Measurements from ENCODE around the gene SMC6. TPM values are rescaled to one million over a fixed set of nuclear protein-coding genes. Genes with fewer than 3 reads are reported as not detected.

SMC6 gene
- total and polyA plus RNA-seq, 12 donors = 4.2 to 18.6 (median 7.6) TPM

GRCh38 chr2:17636257-17636656, 117.4 kb downstream of the SMC6 start:
- Histone ChIP-seq H3K27me3 (no peaks in the 10 kb centered on the region), H3K4me1 (replicated peaks in 1 of 2) (no peaks in the 10 kb centered on the region), H3K9me3 (replicated peaks in 1 of 3) (no peaks in the 10 kb centered on the region), H3K36me3 (replicated peaks in 1 of 2) (no peaks in the 10 kb centered on the region), H3K27ac (no peak overlapping the region), H3K4me3 (no peak overlapping the region)
- TF ChIP-seq, protein P1, sequence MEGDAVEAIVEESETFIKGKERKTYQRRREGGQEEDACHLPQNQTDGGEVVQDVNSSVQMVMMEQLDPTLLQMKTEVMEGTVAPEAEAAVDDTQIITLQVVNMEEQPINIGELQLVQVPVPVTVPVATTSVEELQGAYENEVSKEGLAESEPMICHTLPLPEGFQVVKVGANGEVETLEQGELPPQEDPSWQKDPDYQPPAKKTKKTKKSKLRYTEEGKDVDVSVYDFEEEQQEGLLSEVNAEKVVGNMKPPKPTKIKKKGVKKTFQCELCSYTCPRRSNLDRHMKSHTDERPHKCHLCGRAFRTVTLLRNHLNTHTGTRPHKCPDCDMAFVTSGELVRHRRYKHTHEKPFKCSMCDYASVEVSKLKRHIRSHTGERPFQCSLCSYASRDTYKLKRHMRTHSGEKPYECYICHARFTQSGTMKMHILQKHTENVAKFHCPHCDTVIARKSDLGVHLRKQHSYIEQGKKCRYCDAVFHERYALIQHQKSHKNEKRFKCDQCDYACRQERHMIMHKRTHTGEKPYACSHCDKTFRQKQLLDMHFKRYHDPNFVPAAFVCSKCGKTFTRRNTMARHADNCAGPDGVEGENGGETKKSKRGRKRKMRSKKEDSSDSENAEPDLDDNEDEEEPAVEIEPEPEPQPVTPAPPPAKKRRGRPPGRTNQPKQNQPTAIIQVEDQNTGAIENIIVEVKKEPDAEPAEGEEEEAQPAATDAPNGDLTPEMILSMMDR (IDR thresholded peaks at IDR 0.05) = no peak
- TF ChIP-seq POLR2A (IDR thresholded peaks at IDR 0.05) = no peak
- intact Hi-C loops (cut with DNase I) = no loop called here
- DNase-seq = peak in 1 of 7 donors; percentile 14
- WGBS, 4 donors = 86 to 94% (median 93%) methylated on average over 2 to 3 of the region's 3 CpGs

GRCh38 chr2:17634997-17635396, 118.6 kb downstream of the SMC6 start:
- intact Hi-C loops (cut with DNase I) = no loop called here
- Histone ChIP-seq H3K27ac (no peak overlapping the region), H3K27me3 (no peaks in the 10 kb centered on the region), H3K9me3 (replicated peaks in 1 of 3) (no peaks in the 10 kb centered on the region), H3K4me1 (replicated peaks in 1 of 2) (no peaks in the 10 kb centered on the region), H3K4me3 (no peak overlapping the region), H3K36me3 (replicated peaks in 1 of 2) (no peaks in the 10 kb centered on the region)
- TF ChIP-seq, protein P1 (IDR thresholded peaks at IDR 0.05) = no peak
- no peak for TF ChIP-seq POLR2A (IDR thresholded peaks at IDR 0.05)
- peak in 2 of 7 donors; percentile 26 to 49 for DNase-seq
- 49 to 66% (median 62%) methylated on average over 4 of the region's 4 CpGs for WGBS, 4 donors

GRCh38 chr2:17630089-17630488, 123.5 kb downstream of the SMC6 start:
- 94 to 97% (median 96%) methylated on average over 4 of the region's 4 CpGs for WGBS, 4 donors
- DNase-seq = no peak
- Histone ChIP-seq H3K4me3 (no peak overlapping the region), H3K36me3 (replicated peaks in 1 of 2) (no peaks in the 10 kb centered on the region), H3K27me3 (no peaks in the 10 kb centered on the region), H3K9me3 (replicated peaks in 1 of 3) (no peaks in the 10 kb centered on the region), H3K27ac (no peak overlapping the region), H3K4me1 (replicated peaks in 1 of 2) (no peaks in the 10 kb centered on the region)
- intact Hi-C loops (cut with DNase I) = no loop called here
- TF ChIP-seq, protein P1 (IDR thresholded peaks at IDR 0.05) = no peak
- TF ChIP-seq POLR2A (IDR thresholded peaks at IDR 0.05) = no peak

DNA sequence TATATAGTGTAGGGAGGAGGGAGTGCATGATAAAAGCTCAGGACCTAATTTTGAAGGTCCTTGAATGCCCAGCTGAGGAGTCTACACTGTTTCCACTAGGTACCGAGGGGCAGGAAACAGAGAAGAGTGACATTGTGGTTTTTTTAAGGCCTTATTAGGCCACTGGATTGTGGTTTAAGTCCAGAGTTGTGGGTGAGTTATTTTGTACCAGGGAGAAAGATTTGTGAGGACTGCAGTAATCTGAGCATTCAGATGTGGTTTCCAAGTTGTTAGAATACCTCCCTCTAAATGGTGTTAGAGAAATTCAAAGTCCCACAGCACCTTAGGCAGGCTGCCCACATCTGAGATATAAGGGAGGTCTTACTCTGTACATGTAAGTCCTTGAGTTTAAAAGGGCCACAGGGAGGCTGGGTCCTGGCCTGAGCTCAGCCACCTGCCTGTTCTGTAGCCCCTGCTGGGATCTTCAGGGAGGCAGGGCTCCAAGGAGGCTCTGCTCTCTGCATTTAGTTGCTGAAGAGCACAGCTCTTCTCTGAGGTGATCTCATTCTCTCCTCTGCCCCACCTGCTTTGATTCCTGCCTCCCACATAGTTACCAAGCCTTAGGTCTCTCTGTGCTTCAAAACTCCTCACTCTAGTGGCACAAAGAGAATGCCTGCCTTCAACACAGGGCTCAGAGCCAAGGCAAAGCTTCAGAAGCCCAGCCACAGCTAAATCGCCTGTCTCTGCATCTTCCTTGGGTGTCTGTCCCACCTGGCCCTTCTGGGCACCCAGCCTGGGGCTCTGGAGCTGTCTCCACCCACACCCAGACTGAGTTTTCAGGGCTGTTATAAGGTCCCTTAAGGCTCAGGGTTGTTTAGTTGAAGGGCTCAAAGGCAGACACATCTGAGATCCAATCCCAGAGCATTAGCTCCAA, 125.0 kb downstream of the SMC6 start:
- Histone ChIP-seq H3K4me1 (replicated peaks in 1 of 2) (no peaks in the 10 kb centered on the region), H3K4me3 (no peak overlapping the region), H3K9me3 (replicated peaks in 1 of 3) (no peaks in the 10 kb centered on the region), H3K27me3 (no peaks in the 10 kb centered on the region), H3K36me3 (replicated peaks in 1 of 2) (no peaks in the 10 kb centered on the region), H3K27ac (no peak overlapping the region)
- TF ChIP-seq POLR2A (IDR thresholded peaks at IDR 0.05) = no peak
- TF ChIP-seq, protein P1 (IDR thresholded peaks at IDR 0.05) = no peak
- intact Hi-C loops (cut with DNase I) = no loop called here
- no peak for DNase-seq
- 60 to 65% (median 63%) methylated on average over 2 of the region's 2 CpGs for WGBS, 4 donors

All from adrenal gland (tissue), 12 donors.